H9 (cell line): ENCODE measurements around the gene ICE1. TPM values are rescaled to one million over a fixed set of nuclear protein-coding genes. Genes with fewer than 3 reads are reported as not detected.

Experiments
- DNase-seq: peaks from one replicate; pipeline ENCODE4 v3.0.0-alpha.2; 2017
- H2AFZ ChIP-seq: one replicate; pipeline ENCODE4 v1.6.1; 2013; ENCODE audit warnings: mild to moderate bottlenecking, low read length, control low read depth, moderate library complexity
- H2AK5ac ChIP-seq: 2 replicates; pipeline ENCODE4 v1.6.1; 2013; ENCODE audit warnings: low read length, control low read depth, mixed read lengths; ENCODE audit not compliant: insufficient read length
- H2BK120ac ChIP-seq: one replicate; pipeline ENCODE4 v1.6.1; 2013; ENCODE audit warnings: low read depth, mild to moderate bottlenecking, low read length, control low read depth, inconsistent platforms; ENCODE audit not compliant: poor library complexity, severe bottlenecking
- H2BK12ac ChIP-seq: 2 replicates; pipeline ENCODE4 v1.6.1; 2013; ENCODE audit warnings: low read length, control low read depth, mixed read lengths, low read depth; ENCODE audit not compliant: insufficient read length
- H2BK15ac ChIP-seq: 2 replicates; pipeline ENCODE4 v1.6.1; 2013; ENCODE audit warnings: low read depth, low read length, control low read depth
- H2BK20ac ChIP-seq: one replicate; pipeline ENCODE4 v1.6.1; 2013; ENCODE audit warnings: low read depth, mild to moderate bottlenecking, low read length, control low read depth, inconsistent platforms; ENCODE audit not compliant: poor library complexity, severe bottlenecking
- H2BK5ac ChIP-seq: 2 replicates; pipeline ENCODE4 v1.6.1; 2013; ENCODE audit warnings: low read length, control low read depth, mixed read lengths; ENCODE audit not compliant: insufficient read length
- H3K14ac ChIP-seq: 2 replicates; pipeline ENCODE4 v1.6.1; 2013; ENCODE audit warnings: low read length, control low read depth; ENCODE audit not compliant: insufficient read depth
- H3K18ac ChIP-seq: 2 replicates; pipeline ENCODE4 v1.6.1; 2013; ENCODE audit warnings: low read depth, mild to moderate bottlenecking, mixed read lengths, low read length, control low read depth; ENCODE audit not compliant: insufficient read length
- H3K23ac ChIP-seq: 2 replicates; pipeline ENCODE4 v1.6.1; 2013; ENCODE audit warnings: low read length, control low read depth, mixed read lengths, low read depth; ENCODE audit not compliant: insufficient read length
- H3K23me2 ChIP-seq: 2 replicates; pipeline ENCODE4 v1.6.1; 2013; ENCODE audit warnings: low read depth, mild to moderate bottlenecking, mixed read lengths, low read length, control low read depth; ENCODE audit not compliant: insufficient read length, poor library complexity, severe bottlenecking
- H3K27ac ChIP-seq: 2 replicates; pipeline ENCODE4 v1.5.1; 2013; ENCODE audit warnings: low read length, control low read depth, mixed read lengths, low read depth; ENCODE audit not compliant: insufficient read length
- H3K27me3 ChIP-seq: 2 replicates; pipeline ENCODE4 v1.6.1; 2013; ENCODE audit warnings: low read length, control low read depth, inconsistent platforms; ENCODE audit not compliant: insufficient read depth
- H3K4ac ChIP-seq: 2 replicates; pipeline ENCODE4 v1.6.1; 2013; ENCODE audit warnings: low read depth, mild to moderate bottlenecking, control low read depth, inconsistent platforms, low read length, moderate library complexity
- H3K4me1 ChIP-seq: 2 replicates; pipeline ENCODE4 v1.6.1; 2013; ENCODE audit warnings: low read length, control low read depth, inconsistent platforms; ENCODE audit not compliant: insufficient read depth
- H3K4me2 ChIP-seq: 2 replicates; pipeline ENCODE4 v1.6.1; 2013; ENCODE audit warnings: low read length, control low read depth, mixed read lengths; ENCODE audit not compliant: insufficient read length, insufficient read depth
- H3K56ac ChIP-seq: 2 replicates; pipeline ENCODE4 v1.6.1; 2013; ENCODE audit warnings: low read depth, mild to moderate bottlenecking, mixed read lengths, low read length, control low read depth; ENCODE audit not compliant: insufficient read length
- H3K79me1 ChIP-seq: 2 replicates; pipeline ENCODE4 v1.6.1; 2013; ENCODE audit warnings: low read depth, mild to moderate bottlenecking, moderate library complexity, low read length, control low read depth, inconsistent platforms; ENCODE audit not compliant: insufficient read depth, poor library complexity, severe bottlenecking
- H3K79me2 ChIP-seq: 2 replicates; pipeline ENCODE4 v1.6.1; 2013; ENCODE audit warnings: low read length, control low read depth, inconsistent platforms; ENCODE audit not compliant: insufficient read depth
- H3K9ac ChIP-seq: 2 replicates; pipeline ENCODE4 v1.6.1; 2013; ENCODE audit warnings: low read length, control low read depth, mixed read lengths; ENCODE audit not compliant: insufficient read length; ENCODE audit errors: extremely low read depth
- H3K9me3 ChIP-seq: one replicate; pipeline ENCODE4 v1.6.1; 2013; ENCODE audit warnings: low read depth, low read length, inconsistent platforms; ENCODE audit not compliant: control insufficient read depth
- H3T11ph ChIP-seq: one replicate; pipeline ENCODE4 v1.6.1; 2013; ENCODE audit warnings: mild to moderate bottlenecking, low read length, control low read depth, inconsistent platforms
- H4K20me1 ChIP-seq: one replicate; pipeline ENCODE4 v1.6.1; 2013; ENCODE audit not compliant: control insufficient read depth, insufficient read length, insufficient read depth
- H4K5ac ChIP-seq: 2 replicates; pipeline ENCODE4 v1.6.1; 2013; ENCODE audit warnings: low read depth, mild to moderate bottlenecking, mixed read lengths, low read length, control low read depth; ENCODE audit not compliant: insufficient read length
- H4K8ac ChIP-seq: replicated peaks from 2 replicates; pipeline ENCODE4 v1.6.1; 2013; ENCODE audit warnings: low read length, control low read depth, mixed read lengths, low read depth; ENCODE audit not compliant: insufficient read length
- H4K91ac ChIP-seq: 2 replicates; pipeline ENCODE4 v1.6.1; 2013; ENCODE audit warnings: low read depth, mild to moderate bottlenecking, moderate library complexity, mixed read lengths, low read length, control low read depth; ENCODE audit not compliant: insufficient read length
- H3K27ac Mint-ChIP-seq, 3 experiments: 2 replicates in 2 of 3; 3 replicates in 1 of 3; pipeline ENCODE4 v1.8.0; 2020 to 2021; ENCODE audit warnings: mixed read lengths in 3 of 3, mild to moderate bottlenecking in 1 of 3, moderate library complexity in 1 of 3
- H3K27me3 Mint-ChIP-seq: 2 replicates; pipeline ENCODE4 v1.8.0; 2021; ENCODE audit warnings: low read depth, mild to moderate bottlenecking, moderate library complexity, mixed read lengths
- H3K36me3 Mint-ChIP-seq, 3 experiments: 2 replicates in 2 of 3; 3 replicates in 1 of 3; pipeline ENCODE4 v1.8.0; 2020 to 2021; ENCODE audit warnings: low read depth in 3 of 3, mixed read lengths in 3 of 3; ENCODE audit not compliant: insufficient read depth in 1 of 3
- H3K4me1 Mint-ChIP-seq, 2 experiments: 2 replicates each; pipeline ENCODE4 v1.8.0; 2020; ENCODE audit warnings: mixed read lengths in 2 of 2
- H3K4me3 Mint-ChIP-seq, 2 experiments: 2 replicates in 1 of 2; 3 replicates in 1 of 2; pipeline ENCODE4 v1.8.0; 2020 to 2021; ENCODE audit warnings: mild to moderate bottlenecking in 2 of 2, mixed read lengths in 2 of 2, moderate library complexity in 1 of 2
- H3K9me3 Mint-ChIP-seq, 2 experiments: 2 replicates in 1 of 2; 3 replicates in 1 of 2; pipeline ENCODE4 v1.8.0; 2020; ENCODE audit warnings: mild to moderate bottlenecking in 2 of 2, mixed read lengths in 2 of 2, moderate library complexity in 1 of 2
- WGBS: extraction: QIAGEN DNeasy Blood & Tissue Kit; methylation state at CpG from one replicate; pipeline ENCODE4 v1.1.7; 2013; ENCODE audit warnings: missing lambda C conversion rate, low lambda C conversion rate, mixed read lengths; ENCODE audit not compliant: insufficient read length; ENCODE audit errors: extremely low coverage; 5-methylcytosine and 5-hydroxymethylcytosine counted together
- total RNA-seq: library from RNA; stranded (reverse); gene quantifications from 2 replicates; pipeline ENCODE4 v1.2.1, GENCODE V29; 2021
- TF ChIP-seq, protein P1 (sequence below): fragments of 200-600 bp; sonication (generic); conservative IDR thresholded peaks from 3 replicates; pipeline ENCODE4 v1.8.0; 2021; ENCODE audit warnings: antibody characterized with exemption, mild to moderate bottlenecking

The ICE1 gene
- total RNA-seq, 1 experiment from 2014 or later: 45.1 TPM

- no peak overlapping the region for H3T11ph ChIP-seq
- H3K4me1 ChIP-seq: no peaks in the 10 kb centered on the region
- H2BK120ac ChIP-seq: no peak overlapping the region
- no peak overlapping the region for H2AFZ ChIP-seq
- no CpG with 5 or more reads among the region's 13 CpGs for WGBS
- H3K4ac ChIP-seq: no peak overlapping the region
- H3K79me2 ChIP-seq: no peaks in the 10 kb centered on the region
- H2AK5ac ChIP-seq: no peak overlapping the region
- Mint-ChIP-seq H3K4me3 (no peak overlapping the region), H3K36me3 (no peaks in the 10 kb centered on the region), H3K9me3 (no peaks in the 10 kb centered on the region), H3K27me3 (peaks cover 16% of the 10 kb centered on the region), H3K27ac (peak overlapping the region in 1 of 3 experiments; percentile 34; a peak in 1 of 7 replicates), H3K4me1 (peaks cover 26 to 39% of the 10 kb centered on the region in 2 experiments)
- H3K27me3 ChIP-seq: no peaks in the 10 kb centered on the region; the same call in 1 of the 2 replicates
- peak; percentile 74 for DNase-seq
- H2BK5ac ChIP-seq: no peak overlapping the region
- no peaks in the 10 kb centered on the region for H4K20me1 ChIP-seq
- no peak overlapping the region for H2BK20ac ChIP-seq
- H4K91ac ChIP-seq: no peak overlapping the region
- H3K79me1 ChIP-seq: no peaks in the 10 kb centered on the region
- no peak overlapping the region for H3K9ac ChIP-seq
- no peaks in the 10 kb centered on the region for H3K23me2 ChIP-seq
- H3K27ac ChIP-seq: no peak overlapping the region
- no peaks in the 10 kb centered on the region for H3K9me3 ChIP-seq
- no peak overlapping the region for H2BK15ac ChIP-seq
- TF ChIP-seq, protein P1, sequence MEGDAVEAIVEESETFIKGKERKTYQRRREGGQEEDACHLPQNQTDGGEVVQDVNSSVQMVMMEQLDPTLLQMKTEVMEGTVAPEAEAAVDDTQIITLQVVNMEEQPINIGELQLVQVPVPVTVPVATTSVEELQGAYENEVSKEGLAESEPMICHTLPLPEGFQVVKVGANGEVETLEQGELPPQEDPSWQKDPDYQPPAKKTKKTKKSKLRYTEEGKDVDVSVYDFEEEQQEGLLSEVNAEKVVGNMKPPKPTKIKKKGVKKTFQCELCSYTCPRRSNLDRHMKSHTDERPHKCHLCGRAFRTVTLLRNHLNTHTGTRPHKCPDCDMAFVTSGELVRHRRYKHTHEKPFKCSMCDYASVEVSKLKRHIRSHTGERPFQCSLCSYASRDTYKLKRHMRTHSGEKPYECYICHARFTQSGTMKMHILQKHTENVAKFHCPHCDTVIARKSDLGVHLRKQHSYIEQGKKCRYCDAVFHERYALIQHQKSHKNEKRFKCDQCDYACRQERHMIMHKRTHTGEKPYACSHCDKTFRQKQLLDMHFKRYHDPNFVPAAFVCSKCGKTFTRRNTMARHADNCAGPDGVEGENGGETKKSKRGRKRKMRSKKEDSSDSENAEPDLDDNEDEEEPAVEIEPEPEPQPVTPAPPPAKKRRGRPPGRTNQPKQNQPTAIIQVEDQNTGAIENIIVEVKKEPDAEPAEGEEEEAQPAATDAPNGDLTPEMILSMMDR: peak; percentile 82
- no peak overlapping the region for H2BK12ac ChIP-seq
- no peak overlapping the region for H3K23ac ChIP-seq
- H3K14ac ChIP-seq: no peak overlapping the region
- H3K56ac ChIP-seq: no peak overlapping the region
- H3K18ac ChIP-seq: no peak overlapping the region
- H4K5ac ChIP-seq: no peak overlapping the region
- no peak overlapping the region for H3K4me2 ChIP-seq
- H4K8ac ChIP-seq: no peak overlapping the region
Measured at GRCh38 chr5:5497152-5497788, 74.8 kb downstream of the ICE1 start.
